Kidney (tissue), 14 donors: ENCODE results near the gene SLC12A4. TPM values are rescaled to one million over a fixed set of nuclear protein-coding genes. Genes with fewer than 3 reads are reported as not detected.

ENCODE experiments used
- DNase-seq, 5 donors: peaks; one replicate each; pipeline ENCODE4 v3.0.0-alpha.2; 2013 to 2020
- FAIRE-seq: peaks from 2 replicates; lab custom pipeline; 2012; peaks lifted over from hg19 to GRCh38; lab: Jason Lieb, UNC
- H3K27ac ChIP-seq, 2 donors: one replicate each; pipeline ENCODE4 v1.7.0; 2013; ENCODE audit warnings: low read depth in 2 of 2, low read length in 2 of 2, inconsistent platforms in 1 of 2
- H3K27me3 ChIP-seq: one replicate; pipeline ENCODE4 v1.7.1; 2013; ENCODE audit warnings: low read length, inconsistent platforms; ENCODE audit not compliant: control insufficient read depth, insufficient read depth
- H3K36me3 ChIP-seq, 3 donors: one replicate each; pipeline versions ENCODE4 v1.7.0 to v1.7.1; 2013; ENCODE audit warnings: low read length in 3 of 3, control low read depth in 1 of 3, inconsistent platforms in 1 of 3; ENCODE audit not compliant: insufficient read depth in 3 of 3, control insufficient read depth in 2 of 3
- H3K4me1 ChIP-seq, 3 donors: one replicate each; pipeline versions ENCODE4 v1.7.0 to v1.7.1; 2013; ENCODE audit warnings: low read length in 3 of 3, inconsistent platforms in 1 of 3, low read depth in 1 of 3; ENCODE audit not compliant: control insufficient read depth in 2 of 3, insufficient read depth in 2 of 3
- H3K4me3 ChIP-seq, 3 donors: one replicate each; pipeline versions ENCODE4 v1.7.0 to v1.8.1; 2013; ENCODE audit warnings: low read length in 3 of 3, control low read depth in 1 of 3, inconsistent platforms in 1 of 3
- H3K9ac ChIP-seq, 3 donors: one replicate each; pipeline versions ENCODE4 v1.7.0 to v1.7.1; 2013; ENCODE audit warnings: low read length in 3 of 3, control low read depth in 1 of 3, inconsistent platforms in 1 of 3
- H3K9me3 ChIP-seq, 3 donors: one replicate each; pipeline versions ENCODE4 v1.7.0 to v1.7.1; 2013; ENCODE audit warnings: low read length in 3 of 3, control low read depth in 1 of 3, inconsistent platforms in 1 of 3; ENCODE audit not compliant: control insufficient read depth in 2 of 3, insufficient read depth in 1 of 3
- CTCF ChIP-seq: IDR thresholded peaks from 3 replicates; pipeline ENCODE4 v1.5.1; 2012; ENCODE audit warnings: mild to moderate bottlenecking, moderate library complexity, borderline replicate concordance; ENCODE audit not compliant: insufficient read depth; ENCODE audit errors: extremely low read depth
- intact Hi-C: fragments of 100-400 bp; cut with DNase I; formaldehyde crosslinking; loops from one replicate; pipeline ENCODE4 v1.11.1; 2022
- polyA plus RNA-seq: library from polyadenylated mRNA; stranded (reverse); fragments of 350-450 nt; fragmentation: Illumina TruSeq; extraction: RNeasy Lipid Tissue Mini Kit (QIAGEN cat#74804); gene quantifications from one replicate; pipeline ENCODE4 v1.2.3, GENCODE V29; 2014; ENCODE audit warnings: low read depth, low replicate concordance; ENCODE audit not compliant: insufficient read depth
- total RNA-seq: library from RNA; stranded (reverse); fragmentation: NEBNext Ultra II Directional; extraction: Animal tissue kit (Norgen Biotek cat#: 25700); gene quantifications from one replicate; pipeline ENCODE4 v1.2.1, GENCODE V29; 2021
- donor health status: control.
- donor health status: control.
- donor health status: control.
- donor health status: control.
- donor health status: control.
- donor health status: DM: yes; HTN: yes; CAD: no.
- donor health status: Normal renal cell carcinoma (clear cell type).

The SLC12A4 gene
- total and polyA plus RNA-seq, 2 donors from 2014 or later, result 16.7 to 66.2 TPM

- TF ChIP-seq CTCF, result no peak
- Histone ChIP-seq H3K4me3 (no peak overlapping the region), H3K36me3 (peaks cover 3 to 38% (median 10%) of the 10 kb centered on the region in 3 donors), H3K27ac (no peak overlapping the region), H3K27me3 (no peaks in the 10 kb centered on the region), H3K9me3 (no peaks in the 10 kb centered on the region), H3K9ac (no peak overlapping the region), H3K4me1 (peaks cover 0 to 37% (median 16%) of the 10 kb centered on the region in 3 donors)
- DNase-seq, result no peak
- no peak for FAIRE-seq
- intact Hi-C loops, result no loop called here
Observed at GRCh38 chr16:67962135-67962534, 6.3 kb downstream of the SLC12A4 start.

- peaks cover 0 to 32% (median 15%) of the 10 kb centered on the region in 3 donors for H3K4me1 ChIP-seq
- peaks cover 3 to 38% (median 10%) of the 10 kb centered on the region in 3 donors for H3K36me3 ChIP-seq
- FAIRE-seq (no peak), DNase-seq (peak in 1 of 5 donors; percentile 98)
- no peak overlapping the region for H3K4me3 ChIP-seq
- no peaks in the 10 kb centered on the region for H3K9me3 ChIP-seq
- no peak for TF ChIP-seq CTCF
- no peak overlapping the region for H3K27ac ChIP-seq
- H3K9ac ChIP-seq, result no peak overlapping the region
- no peaks in the 10 kb centered on the region for H3K27me3 ChIP-seq
- intact Hi-C loops, result no loop called here
Observed at GRCh38 chr16:67961551-67961957, 6.9 kb downstream of the SLC12A4 start.

GRCh38 chr16:67959536-67960329 lies 8.7 kb downstream of the SLC12A4 start:
- TF ChIP-seq CTCF, result no peak
- H3K4me1 ChIP-seq, result peaks cover 0 to 22% (median 9%) of the 10 kb centered on the region in 3 donors
- peaks cover 3 to 38% (median 10%) of the 10 kb centered on the region in 3 donors for H3K36me3 ChIP-seq
- intact Hi-C loops, result no loop called here
- H3K9ac ChIP-seq, result no peak overlapping the region
- no peak overlapping the region for H3K4me3 ChIP-seq
- H3K27me3 ChIP-seq, result no peaks in the 10 kb centered on the region
- DNase-seq (peak in 1 of 5 donors; percentile 92), FAIRE-seq (no peak)
- peak overlapping the region; percentile 48 to 58 for H3K27ac ChIP-seq
- no peaks in the 10 kb centered on the region for H3K9me3 ChIP-seq
